HepG2 (cell line): ENCODE measurements around the gene CCSER1. TPM values are rescaled to one million over a fixed set of nuclear protein-coding genes. Genes with fewer than 3 reads are reported as not detected.

Source experiments
- ATAC-seq: fragments of 200-7000 bp; cut with Tn5 transposase; 3 replicates; pipeline ENCODE4 v1.9.1; 2020; ENCODE audit warnings: mild to moderate bottlenecking, moderate library complexity
- BruUV-seq: library from RNA; stranded (reverse); fragments of 400-500 nt; replicated peaks from 2 replicates; lab custom pipeline; 2021; lab: Mats Ljungman, UMichigan
- CTCF ChIA-PET: fragments of 300-600 bp; formaldehyde crosslinking; extraction: SDS; loops from one replicate; lab custom pipeline; 2021; ENCODE audit warnings: low total read pairs, inconsistent platforms, low intra/inter-chr PET ratio; lab: Yijun Ruan, JAX
- POLR2A ChIA-PET: fragments of 350-600 bp; sonication (Branson Sonifier 250); formaldehyde crosslinking; loops from one replicate; lab custom pipeline; 2020; ENCODE audit warnings: antibody characterized with exemption, inconsistent platforms; lab: Yijun Ruan, JAX
- DNase-seq: peaks from one replicate; pipeline ENCODE4 v3.0.0-alpha.2; 2015; ENCODE audit warnings: low spot score
- FAIRE-seq: peaks from 3 replicates; lab custom pipeline; 2011; peaks lifted over from hg19 to GRCh38; lab: Jason Lieb, UNC
- H2AFZ ChIP-seq: one replicate; pipeline ENCODE4 v1.6.1; 2011; ENCODE audit warnings: low read length, inconsistent platforms
- H3K27ac ChIP-seq: fragments of 300-600 bp; 3 replicates; pipeline ENCODE4 v1.8.0; 2011; ENCODE audit warnings: mixed run types, mild to moderate bottlenecking, mixed read lengths, low read length, inconsistent platforms; ENCODE audit not compliant: insufficient read depth; ENCODE audit errors: extremely low read length
- H3K27me3 ChIP-seq, 2 experiments: fragments of 200-600 bp in 1 of 2; 2 replicates in 1 of 2; 3 replicates in 1 of 2; pipeline versions ENCODE4 v1.6.0 to v1.8.0; 2011; ENCODE audit warnings: low read length in 2 of 2, mild to moderate bottlenecking in 2 of 2, moderate library complexity in 2 of 2, inconsistent platforms in 1 of 2; ENCODE audit not compliant: insufficient read depth in 2 of 2, control insufficient read depth in 1 of 2
- H3K36me3 ChIP-seq, 2 experiments: fragments of 200-600 bp in 1 of 2; replicated peaks in 1 of 2; 2 replicates in 1 of 2; 3 replicates in 1 of 2; pipeline versions ENCODE4 v1.5.1 to v1.8.0; 2011; ENCODE audit warnings: low read length in 2 of 2, inconsistent platforms in 1 of 2; ENCODE audit not compliant: insufficient read depth in 2 of 2, control insufficient read depth in 1 of 2
- H3K4me1 ChIP-seq: 2 replicates; pipeline ENCODE4 v1.5.1; 2012; ENCODE audit warnings: low read length, inconsistent platforms; ENCODE audit not compliant: insufficient read depth
- H3K4me2 ChIP-seq: 2 replicates; pipeline ENCODE4 v1.6.0; 2011; ENCODE audit warnings: low read depth, low read length, inconsistent platforms
- H3K4me3 ChIP-seq, 3 experiments: fragments of 200-600 bp in 1 of 3; sonication (generic), shearing (Covaris generic) in 1 of 3; replicated peaks in 1 of 3; 2 replicates each; pipeline ENCODE4 v1.5.1; 2011 to 2016; ENCODE audit warnings: low read length in 3 of 3, inconsistent platforms in 2 of 3, low read depth in 2 of 3, mild to moderate bottlenecking in 2 of 3, control low read depth in 1 of 3, mixed read lengths in 1 of 3; ENCODE audit not compliant: insufficient read depth in 1 of 3
- H3K79me2 ChIP-seq: one replicate; pipeline ENCODE4 v1.6.1; 2011; ENCODE audit warnings: low read length, inconsistent platforms; ENCODE audit not compliant: insufficient read depth
- H3K9ac ChIP-seq: 2 replicates; pipeline ENCODE4 v1.6.0; 2011; ENCODE audit warnings: mild to moderate bottlenecking, low read depth, low read length, inconsistent platforms; ENCODE audit not compliant: insufficient read depth
- H3K9me3 ChIP-seq: 2 replicates; pipeline ENCODE4 v1.5.1; 2012; ENCODE audit warnings: mild to moderate bottlenecking, low read length
- H4K20me1 ChIP-seq: 2 replicates; pipeline ENCODE4 v1.6.0; 2011; ENCODE audit warnings: inconsistent platforms, mild to moderate bottlenecking, low read length, moderate library complexity; ENCODE audit not compliant: insufficient read depth
- ARID4A ChIP-seq: sonication (generic); formaldehyde crosslinking; IDR thresholded peaks from 2 replicates; pipeline ENCODE4 v1.5.0; 2020; ENCODE audit warnings: mild to moderate bottlenecking, missing genetic modification reagents, borderline replicate concordance
- BRD4 ChIP-seq: sonication (generic); formaldehyde crosslinking; IDR thresholded peaks from 2 replicates; pipeline ENCODE4 v1.4.0; 2020; ENCODE audit warnings: missing genetic modification reagents
- CCAR2 ChIP-seq: fragments of 200-400 bp; formaldehyde crosslinking; optimal IDR thresholded peaks from 2 replicates; pipeline ENCODE3; 2018; ENCODE audit warnings: low read depth, mild to moderate bottlenecking, low read length, moderate library complexity
- CEBPG ChIP-seq: IDR thresholded peaks from 2 replicates; pipeline ENCODE4 v1.6.1; 2016
- DPF2 ChIP-seq: sonication (generic); formaldehyde crosslinking; IDR thresholded peaks from 2 replicates; pipeline ENCODE4 v1.4.0; 2020; ENCODE audit warnings: mild to moderate bottlenecking, low read depth, missing genetic modification reagents, borderline replicate concordance
- FOSL1 ChIP-seq: sonication (generic); formaldehyde crosslinking; IDR thresholded peaks from 2 replicates; pipeline ENCODE4 v1.9.0; 2021; ENCODE audit warnings: missing genetic modification reagents, borderline replicate concordance
- GABPA ChIP-seq, 2 experiments: IDR thresholded peaks; 2 replicates each; pipeline ENCODE4 v1.6.1; 2011 to 2016; ENCODE audit warnings: low read depth in 2 of 2, low read length in 1 of 2, missing biosample characterization in 1 of 2, missing genetic modification characterization in 1 of 2
- NFE2 ChIP-seq: sonication (generic); formaldehyde crosslinking; IDR thresholded peaks from 2 replicates; pipeline ENCODE4 v1.4.0; 2020; ENCODE audit warnings: missing genetic modification reagents
- ZBTB8A ChIP-seq: sonication (generic); formaldehyde crosslinking; IDR thresholded peaks from 2 replicates; pipeline ENCODE4 v1.4.0; 2020; ENCODE audit warnings: mild to moderate bottlenecking, low read depth, missing genetic modification reagents, borderline replicate concordance
- ZNF773 ChIP-seq: sonication (generic); formaldehyde crosslinking; IDR thresholded peaks from 2 replicates; pipeline ENCODE4 v1.4.0; 2020; ENCODE audit warnings: missing genetic modification reagents, borderline replicate concordance
- WGBS: methylation state at CpG from one replicate; pipeline ENCODE4 v1.1.6; 2017; ENCODE audit warnings: low lambda C conversion rate; 5-methylcytosine and 5-hydroxymethylcytosine counted together
- in situ Hi-C: cut with HindIII; loops from 2 replicates; pipeline ENCODE4 v1.10.0; 2017; ENCODE audit warnings: low pct_unique_long_range_greater_than_20kb; ENCODE audit not compliant: extremely low pct_ligation_motif_present
- intact Hi-C: fragments of 100-400 bp; cut with micrococcal nuclease; formaldehyde crosslinking; loops from one replicate; pipeline ENCODE4 v1.10.0; 2022; ENCODE audit not compliant: unreplicated experiment
- polyA plus RNA-seq, 8 experiments: library from polyadenylated mRNA; depleted of rRNA in 3 of 8; stranded (reverse) in 7 of 8; unstranded in 1 of 8; fragments of >200 nt; fragmentation: Illumina TruSeq in 4 of 8; extraction: Trizol in 4 of 8; gene quantifications; 2 replicates each; pipeline versions ENCODE4 v1.2.1 to v1.2.3, GENCODE V29; 2011 to 2016; ENCODE audit warnings: low read depth in 4 of 8, missing spikeins in 1 of 8, mixed read lengths in 1 of 8; ENCODE audit not compliant: insufficient read depth in 1 of 8
- total RNA-seq, 5 experiments: library from RNA; depleted of rRNA; stranded (reverse); fragments of >200 nt; fragmentation: Illumina TruSeq; extraction: Trizol; gene quantifications; 2 replicates each; pipeline ENCODE4 v1.2.3, GENCODE V29; 2016; ENCODE audit warnings: low read depth in 1 of 5

The CCSER1 gene
- total and polyA plus RNA-seq, 2 of the 13 experiments (the other 11 are each of a cell fraction or from before 2014, with no cell fraction given) = not detected

GRCh38 chr4:90237751-90238530, 110.7 kb downstream of the CCSER1 start (continued):
- TF ChIP-seq NFE2 (CRISPR knock-in tag) = no peak
- TF ChIP-seq ZNF773 = no peak
- TF ChIP-seq GABPA (IDR thresholded peaks at IDR 0.05; ENCODE audit: low read depth, low read length) = no peak
- no peak for TF ChIP-seq GABPA (CRISPR knock-in tag; IDR thresholded peaks at IDR 0.05; ENCODE audit: low read depth)
- TF ChIP-seq CEBPG (CRISPR knock-in tag) = no peak
- TF ChIP-seq ZBTB8A (CRISPR knock-in tag) = no peak

- no peak overlapping the region for H3K27ac ChIP-seq
- no peak overlapping the region for H2AFZ ChIP-seq
- intact Hi-C loops = no loop called here
- in situ Hi-C loops = no loop called here
- POLR2A ChIA-PET = no interaction called here
- H3K79me2 ChIP-seq = no peaks in the 10 kb centered on the region
- no peaks in the 10 kb centered on the region for H4K20me1 ChIP-seq
- TF ChIP-seq DPF2 (CRISPR knock-in tag) (no peak), FOSL1 (CRISPR knock-in tag) (no peak), BRD4 (CRISPR knock-in tag) (no peak), ARID4A (CRISPR knock-in tag) (no peak), CCAR2 (no peak)
- no peak overlapping the region for H3K9ac ChIP-seq
- 17% methylated on average over 1 of the region's 1 CpG for whole genome bisulfite sequencing
- H3K36me3 ChIP-seq = no peaks in the 10 kb centered on the region
- H3K4me3 ChIP-seq = no peak overlapping the region
- H3K27me3 ChIP-seq = no peaks in the 10 kb centered on the region
- no peaks in the 10 kb centered on the region for H3K4me1 ChIP-seq
- no peaks in the 10 kb centered on the region for H3K9me3 ChIP-seq
- BruUV-seq = no TSS peak
- ATAC-seq (no peak), FAIRE-seq (no peak), DNase-seq (no peak)
- CTCF ChIA-PET = no interaction called here
- no peak overlapping the region for H3K4me2 ChIP-seq
Measured at GRCh38 chr4:90240333-90240732, 113.1 kb downstream of the CCSER1 start.
